GM12891 (cell line): ENCODE data around the gene S100A4.

Source experiments
- PAX5 ChIP-seq: IDR thresholded peaks from 2 replicates; pipeline ENCODE4 v1.6.1; 2011; ENCODE audit warnings: low read length, moderate library complexity, mild to moderate bottlenecking; ENCODE audit not compliant: insufficient read depth, severe bottlenecking
- POLR2A ChIP-seq: IDR thresholded peaks from 2 replicates; pipeline ENCODE4 v1.6.1; 2011; ENCODE audit warnings: low read depth, low read length, control low read depth
- POLR2AphosphoS5 ChIP-seq: IDR thresholded peaks from 2 replicates; pipeline ENCODE4 v1.6.1; 2011; ENCODE audit warnings: low read depth, low read length, control low read depth
- POU2F2 ChIP-seq: IDR thresholded peaks from 2 replicates; pipeline ENCODE4 v1.6.1; 2011; ENCODE audit warnings: low read depth, mild to moderate bottlenecking, control low read depth, low read length, moderate library complexity
- SPI1 ChIP-seq: IDR thresholded peaks from 2 replicates; pipeline ENCODE4 v1.6.1; 2011; ENCODE audit warnings: low read depth, low read length, control low read depth
- TAF1 ChIP-seq: IDR thresholded peaks from 2 replicates; pipeline ENCODE4 v1.6.1; 2011; ENCODE audit warnings: low read depth, low read length, control low read depth

DNA sequence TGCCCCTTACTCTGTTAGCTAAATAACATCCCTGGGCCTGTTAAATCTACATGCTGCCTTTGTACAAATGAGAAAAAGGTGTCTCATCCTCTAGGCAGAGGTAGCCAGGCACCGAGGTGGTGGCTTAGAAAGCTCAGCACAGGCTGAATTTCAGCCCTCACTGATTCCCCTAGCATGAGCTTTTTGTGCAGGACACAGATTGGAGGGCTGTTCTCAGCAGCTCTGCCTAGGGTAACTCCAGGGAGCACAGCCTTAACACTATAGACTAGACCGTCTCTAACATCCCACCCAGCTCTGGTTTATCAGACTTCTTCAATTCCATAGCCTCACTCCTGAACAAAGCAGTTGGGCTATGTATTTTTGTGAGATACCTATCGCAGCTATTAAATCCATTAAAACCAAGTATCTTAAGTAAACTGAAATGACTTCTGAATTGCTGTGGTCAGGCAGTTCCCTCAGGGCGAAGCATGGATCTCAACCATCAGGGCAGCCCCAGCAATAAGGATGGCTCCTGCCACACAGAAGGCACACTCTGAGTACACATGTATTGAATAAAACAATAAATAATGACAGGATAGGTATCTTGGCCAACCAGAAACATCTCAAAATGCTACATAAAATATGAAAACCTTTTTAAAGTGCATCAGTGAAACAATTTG is 24.7 kb downstream of the S100A4 start:
- TF ChIP-seq POLR2AphosphoS5 (no peak), POU2F2 (no peak), POLR2A (no peak), PAX5 (no peak), TAF1 (no peak), SPI1 (no peak)
